A549 (cell line): ENCODE results near the gene SH3BP5L. TPM values are rescaled to one million over a fixed set of nuclear protein-coding genes. Genes with fewer than 3 reads are reported as not detected.

Experiments used
- ATAC-seq, 2 experiments: fragments of 200-7000 bp in 1 of 2; fragments of >200 bp in 1 of 2; cut with Nextera tagmentation in 1 of 2; cut with Tn5 transposase in 1 of 2; 3 replicates each; pipeline versions ENCODE4 v1.8.0 to v1.9.1; 2018 to 2020; ENCODE audit warnings: mild to moderate bottlenecking in 1 of 2, moderate library complexity in 1 of 2
- CTCF ChIA-PET: fragments of 300-600 bp; sonication (Branson Sonifier 250); formaldehyde crosslinking; extraction: SDS; loops from one replicate; lab custom pipeline; 2021; ENCODE audit warnings: antibody characterized with exemption, inconsistent platforms; lab: Yijun Ruan, JAX
- POLR2A ChIA-PET: fragments of 350-600 bp; formaldehyde crosslinking; extraction: SDS; loops from one replicate; lab custom pipeline; 2021; ENCODE audit warnings: antibody characterized with exemption, inconsistent platforms; lab: Yijun Ruan, JAX
- DNase-seq, 2 experiments: peaks; one replicate each; pipeline versions ENCODE4 v3.0.0 to v3.0.0-alpha.2; 2011 to 2016; ENCODE audit warnings: low read depth in 1 of 2, low spot score in 1 of 2
- FAIRE-seq: peaks from 2 replicates; lab custom pipeline; 2011; peaks lifted over from hg19 to GRCh38; lab: Jason Lieb, UNC
- H3K27ac ChIP-seq, 2 experiments: fragments of >200 bp; sonication (Bioruptor Twin); formaldehyde crosslinking; 3 replicates each; pipeline ENCODE4 v1.5.1; 2016 to 2017
- H3K4me1 ChIP-seq: fragments of >200 bp; sonication (Bioruptor Twin); formaldehyde crosslinking; 3 replicates; pipeline ENCODE4 v1.6.1; 2016
- H3K4me2 ChIP-seq: fragments of >200 bp; sonication (Bioruptor Twin); formaldehyde crosslinking; 3 replicates; pipeline ENCODE4 v1.6.1; 2016
- H3K4me3 ChIP-seq: fragments of >200 bp; sonication (Bioruptor Twin); formaldehyde crosslinking; 3 replicates; pipeline ENCODE4 v1.5.1; 2016
- H3K9me3 ChIP-seq: fragments of >200 bp; sonication (Bioruptor Twin); formaldehyde crosslinking; 3 replicates; pipeline ENCODE4 v1.6.1; 2016
- CBX2 ChIP-seq: fragments of 200-600 bp; sonication (generic); IDR thresholded peaks from 2 replicates; pipeline ENCODE4 v1.6.1; 2016; ENCODE audit warnings: low read depth, mild to moderate bottlenecking, borderline replicate concordance
- CBX8 ChIP-seq: fragments of 200-600 bp; sonication (generic); IDR thresholded peaks from 2 replicates; pipeline ENCODE4 v1.6.1; 2016
- EP300 ChIP-seq, 2 experiments: fragments of >200 bp; sonication (Bioruptor Twin); formaldehyde crosslinking; IDR thresholded peaks; 2 replicates in 1 of 2; 3 replicates in 1 of 2; pipeline ENCODE4 v1.6.1; 2016 to 2017
- ESRRA ChIP-seq: fragments of 150-350 bp; IDR thresholded peaks from 2 replicates; pipeline ENCODE4 v1.6.1; 2014; ENCODE audit warnings: mild to moderate bottlenecking, low read length, borderline replicate concordance
- FOSL2 ChIP-seq, 2 experiments: fragments of 450-650 bp in 1 of 2; fragments of >200 bp in 1 of 2; sonication (Bioruptor Twin) in 1 of 2; formaldehyde crosslinking; IDR thresholded peaks; 2 replicates each; pipeline versions ENCODE4 v1.5.0 to v1.6.1; 2016 to 2020; ENCODE audit warnings: mild to moderate bottlenecking in 1 of 2, moderate library complexity in 1 of 2
- HEYL ChIP-seq: fragments of 250-450 bp; sonication (Bioruptor Pico); IDR thresholded peaks from 2 replicates; pipeline ENCODE4 v1.8.0; 2021; ENCODE audit warnings: mild to moderate bottlenecking, moderate library complexity
- HOXB13 ChIP-seq: fragments of 250-450 bp; sonication (Bioruptor Pico); IDR thresholded peaks from 2 replicates; pipeline ENCODE4 v1.5.0; 2020; ENCODE audit warnings: low read depth, mild to moderate bottlenecking, moderate library complexity
- JUN ChIP-seq, 2 experiments: fragments of >200 bp; sonication (Bioruptor Twin); formaldehyde crosslinking; IDR thresholded peaks; 2 replicates in 1 of 2; 3 replicates in 1 of 2; pipeline ENCODE4 v1.6.1; 2016 to 2017
- JUNB ChIP-seq: fragments of >200 bp; sonication (Bioruptor Twin); formaldehyde crosslinking; IDR thresholded peaks from 2 replicates; pipeline ENCODE4 v1.6.1; 2016
- KDM1A ChIP-seq: fragments of 200-600 bp; sonication (generic); IDR thresholded peaks from 2 replicates; pipeline ENCODE4 v1.6.1; 2016; ENCODE audit warnings: low read depth, mild to moderate bottlenecking
- RNF2 ChIP-seq: fragments of 200-600 bp; sonication (generic); IDR thresholded peaks from 2 replicates; pipeline ENCODE4 v1.6.1; 2016; ENCODE audit warnings: low read depth, mild to moderate bottlenecking, antibody characterized with exemption, moderate library complexity, borderline replicate concordance
- SMC3 ChIP-seq: fragments of >200 bp; sonication (Bioruptor Twin); formaldehyde crosslinking; IDR thresholded peaks from 3 replicates; pipeline ENCODE4 v1.6.1; 2018; ENCODE audit warnings: inconsistent platforms
- SREBF2 ChIP-seq: fragments of 450-650 bp; IDR thresholded peaks from 2 replicates; pipeline ENCODE4 v1.6.1; 2014; ENCODE audit warnings: mild to moderate bottlenecking, moderate library complexity
- TFCP2L1 ChIP-seq: fragments of 250-450 bp; sonication (Bioruptor Pico); IDR thresholded peaks from 2 replicates; pipeline ENCODE4 v1.5.0; 2021; ENCODE audit warnings: mild to moderate bottlenecking
- WGBS: methylation state at CpG from one replicate; pipeline ENCODE4 v1.1.6; 2017; ENCODE audit errors: missing lambda C conversion rate; 5-methylcytosine and 5-hydroxymethylcytosine counted together
- polyA plus RNA-seq, 4 experiments: library from polyadenylated mRNA; depleted of rRNA in 3 of 4; stranded (reverse); fragments of >200 nt; fragmentation: RNase III in 1 of 4; extraction: RNeasy Plus Mini Kit Qiagen cat#74134 plus additional on column Dnase treatment in 1 of 4; gene quantifications; 2 replicates in 3 of 4; 3 replicates in 1 of 4; pipeline ENCODE4 v1.2.3, GENCODE V29; 2011 to 2017
- TF ChIP-seq, protein P1 (sequence below): IDR thresholded peaks from 2 replicates; pipeline ENCODE4 v1.6.1; 2012; ENCODE audit warnings: low read depth, borderline replicate concordance
- TF ChIP-seq, protein P2 (sequence below): fragments of 200-600 bp; sonication (generic); IDR thresholded peaks from 2 replicates; pipeline ENCODE4 v1.6.1; 2016; ENCODE audit warnings: antibody characterized with exemption, mild to moderate bottlenecking, moderate library complexity
- TF ChIP-seq, protein P3 (sequence below): IDR thresholded peaks from 2 replicates; pipeline ENCODE4 v1.6.1; 2012
- TF ChIP-seq, protein P4 (sequence below): fragments of >200 bp; sonication (Bioruptor Twin); formaldehyde crosslinking; IDR thresholded peaks from 3 replicates; pipeline ENCODE4 v1.6.1; 2016

Gene SH3BP5L
- polyA plus RNA-seq, 2 of the 4 experiments (the other 2 are of a cell fraction), result 10.9 to 15.8 TPM

DNA sequence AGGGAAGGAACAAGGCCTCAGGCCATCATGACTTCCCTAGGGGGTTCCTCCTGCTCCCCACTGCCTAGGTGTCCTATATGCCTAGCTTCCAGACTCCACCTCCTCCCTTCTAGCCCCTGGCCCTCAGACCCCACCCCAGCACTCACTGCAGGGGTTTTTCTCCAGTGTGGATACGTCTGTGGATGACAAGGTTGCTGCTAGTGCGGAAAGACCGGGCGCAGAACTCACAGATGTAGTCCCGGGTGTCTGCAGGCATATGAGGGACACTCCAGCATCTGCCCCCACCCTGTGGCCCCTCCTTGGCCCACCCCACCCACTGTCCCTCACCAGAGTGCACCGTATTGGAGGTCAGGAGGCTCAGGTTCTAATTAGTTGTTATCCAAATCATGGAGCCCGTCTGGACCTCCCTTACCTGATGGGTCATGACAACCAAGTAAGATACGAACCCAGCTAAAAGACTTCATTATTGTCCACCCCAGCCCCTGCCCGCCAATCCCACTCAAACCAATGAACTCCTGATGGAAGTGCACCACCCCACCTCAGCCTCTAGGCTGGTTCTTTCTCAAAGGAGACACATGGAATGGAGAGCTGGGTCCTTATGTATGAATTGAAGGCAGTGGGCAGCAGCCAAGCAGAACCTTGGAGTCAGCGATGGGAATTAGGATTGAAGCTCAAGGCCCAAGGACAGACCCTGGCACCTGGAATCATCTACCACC, 25.0 kb upstream of the SH3BP5L start:
- Histone ChIP-seq H3K27ac (no peak overlapping the region), H3K4me3 (no peak overlapping the region), H3K4me2 (no peak overlapping the region), H3K9me3 (no peaks in the 10 kb centered on the region), H3K4me1 (no peaks in the 10 kb centered on the region)
- POLR2A ChIA-PET, result interaction anchor here (1.3 kb wide), 1 partner anchor 13 kb away, joined by 6 read pairs; the partner anchor contains the start of gene ZNF672
- 72% methylated on average over 6 of the region's 10 CpGs for WGBS
- TF ChIP-seq TFCP2L1 (CRISPR knock-in tag) (no peak), SREBF2 (no peak), CBX8 (no peak), KDM1A (no peak), FOSL2 (IDR thresholded peaks at IDR 0.05) (no peak), FOSL2 (CRISPR knock-in tag; IDR thresholded peaks at IDR 0.05) (no peak), JUNB (no peak), CBX2 (no peak), HEYL (CRISPR knock-in tag) (no peak), HOXB13 (CRISPR knock-in tag) (no peak), JUN (IDR thresholded peaks at IDR 0.05) (no peak), ESRRA (no peak), RNF2 (no peak), EP300 (IDR thresholded peaks at IDR 0.05) (no peak), SMC3 (no peak)
- TF ChIP-seq, protein P1, sequence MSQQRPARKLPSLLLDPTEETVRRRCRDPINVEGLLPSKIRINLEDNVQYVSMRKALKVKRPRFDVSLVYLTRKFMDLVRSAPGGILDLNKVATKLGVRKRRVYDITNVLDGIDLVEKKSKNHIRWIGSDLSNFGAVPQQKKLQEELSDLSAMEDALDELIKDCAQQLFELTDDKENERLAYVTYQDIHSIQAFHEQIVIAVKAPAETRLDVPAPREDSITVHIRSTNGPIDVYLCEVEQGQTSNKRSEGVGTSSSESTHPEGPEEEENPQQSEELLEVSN, result no peak
- TF ChIP-seq, protein P2, sequence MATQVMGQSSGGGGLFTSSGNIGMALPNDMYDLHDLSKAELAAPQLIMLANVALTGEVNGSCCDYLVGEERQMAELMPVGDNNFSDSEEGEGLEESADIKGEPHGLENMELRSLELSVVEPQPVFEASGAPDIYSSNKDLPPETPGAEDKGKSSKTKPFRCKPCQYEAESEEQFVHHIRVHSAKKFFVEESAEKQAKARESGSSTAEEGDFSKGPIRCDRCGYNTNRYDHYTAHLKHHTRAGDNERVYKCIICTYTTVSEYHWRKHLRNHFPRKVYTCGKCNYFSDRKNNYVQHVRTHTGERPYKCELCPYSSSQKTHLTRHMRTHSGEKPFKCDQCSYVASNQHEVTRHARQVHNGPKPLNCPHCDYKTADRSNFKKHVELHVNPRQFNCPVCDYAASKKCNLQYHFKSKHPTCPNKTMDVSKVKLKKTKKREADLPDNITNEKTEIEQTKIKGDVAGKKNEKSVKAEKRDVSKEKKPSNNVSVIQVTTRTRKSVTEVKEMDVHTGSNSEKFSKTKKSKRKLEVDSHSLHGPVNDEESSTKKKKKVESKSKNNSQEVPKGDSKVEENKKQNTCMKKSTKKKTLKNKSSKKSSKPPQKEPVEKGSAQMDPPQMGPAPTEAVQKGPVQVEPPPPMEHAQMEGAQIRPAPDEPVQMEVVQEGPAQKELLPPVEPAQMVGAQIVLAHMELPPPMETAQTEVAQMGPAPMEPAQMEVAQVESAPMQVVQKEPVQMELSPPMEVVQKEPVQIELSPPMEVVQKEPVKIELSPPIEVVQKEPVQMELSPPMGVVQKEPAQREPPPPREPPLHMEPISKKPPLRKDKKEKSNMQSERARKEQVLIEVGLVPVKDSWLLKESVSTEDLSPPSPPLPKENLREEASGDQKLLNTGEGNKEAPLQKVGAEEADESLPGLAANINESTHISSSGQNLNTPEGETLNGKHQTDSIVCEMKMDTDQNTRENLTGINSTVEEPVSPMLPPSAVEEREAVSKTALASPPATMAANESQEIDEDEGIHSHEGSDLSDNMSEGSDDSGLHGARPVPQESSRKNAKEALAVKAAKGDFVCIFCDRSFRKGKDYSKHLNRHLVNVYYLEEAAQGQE, result no peak
- TF ChIP-seq, protein P3, sequence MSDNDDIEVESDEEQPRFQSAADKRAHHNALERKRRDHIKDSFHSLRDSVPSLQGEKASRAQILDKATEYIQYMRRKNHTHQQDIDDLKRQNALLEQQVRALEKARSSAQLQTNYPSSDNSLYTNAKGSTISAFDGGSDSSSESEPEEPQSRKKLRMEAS, result no peak
- ATAC-seq, result peak in 1 of 2 experiments; percentile 27; a peak in 3 of 6 replicates
- no peak for DNase-seq
- CTCF ChIA-PET, result interaction anchor here (1.1 to 1.6 kb wide), 3 partner anchors 8 to 11 kb away, joined by 3 to 9 read pairs (median 4); partner anchors contain the start of gene ZNF692
- no peak for FAIRE-seq

DNA sequence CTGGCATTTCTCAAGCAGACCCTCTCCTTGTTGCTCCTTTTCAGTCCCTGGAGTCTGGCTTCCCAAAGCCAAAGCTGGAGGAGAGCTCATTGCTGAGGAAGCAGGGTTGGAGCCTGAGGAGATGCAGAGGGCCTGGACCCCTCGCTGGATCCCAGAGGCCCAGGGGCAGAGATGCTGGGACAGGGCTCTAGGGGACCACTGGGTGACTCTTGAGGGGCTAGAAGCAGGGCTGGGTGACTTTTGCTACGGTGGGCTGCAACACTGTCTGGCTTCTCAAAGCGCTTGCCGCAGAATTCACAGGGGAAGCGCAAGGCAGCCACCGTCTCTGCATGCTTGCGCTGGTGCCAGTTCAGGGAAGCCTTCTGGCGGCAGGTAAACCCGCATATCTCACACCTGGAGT, 24.4 kb upstream of the SH3BP5L start:
- Histone ChIP-seq H3K4me2 (no peak overlapping the region), H3K4me3 (no peak overlapping the region), H3K9me3 (no peaks in the 10 kb centered on the region), H3K4me1 (no peaks in the 10 kb centered on the region), H3K27ac (no peak overlapping the region)
- ATAC-seq (no peak; a peak in 1 of 6 replicates), DNase-seq (no peak), FAIRE-seq (no peak)
- no peak for TF ChIP-seq CBX2
- TF ChIP-seq, protein P4, sequence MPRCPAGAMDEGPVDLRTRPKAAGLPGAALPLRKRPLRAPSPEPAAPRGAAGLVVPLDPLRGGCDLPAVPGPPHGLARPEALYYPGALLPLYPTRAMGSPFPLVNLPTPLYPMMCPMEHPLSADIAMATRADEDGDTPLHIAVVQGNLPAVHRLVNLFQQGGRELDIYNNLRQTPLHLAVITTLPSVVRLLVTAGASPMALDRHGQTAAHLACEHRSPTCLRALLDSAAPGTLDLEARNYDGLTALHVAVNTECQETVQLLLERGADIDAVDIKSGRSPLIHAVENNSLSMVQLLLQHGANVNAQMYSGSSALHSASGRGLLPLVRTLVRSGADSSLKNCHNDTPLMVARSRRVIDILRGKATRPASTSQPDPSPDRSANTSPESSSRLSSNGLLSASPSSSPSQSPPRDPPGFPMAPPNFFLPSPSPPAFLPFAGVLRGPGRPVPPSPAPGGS, result 0 out of 3 replicates have a peak, but pooled peaks have one; percentile 8
- 90% methylated on average over 8 of the region's 9 CpGs for WGBS
- CTCF ChIA-PET, result interaction anchor here (1.1 to 1.6 kb wide), 2 partner anchors 8 to 10 kb away, joined by 3 to 9 read pairs; partner anchors contain the start of gene ZNF692
- POLR2A ChIA-PET, result interaction anchor here (1.3 kb wide), 1 partner anchor 12 kb away, joined by 6 read pairs; the partner anchor contains the start of gene ZNF672
